ENCODE measurements around the gene BCL11B. TPM values are rescaled to one million over a fixed set of nuclear protein-coding genes. Genes with fewer than 3 reads are reported as not detected.

BCL11B gene
- total and polyA plus RNA-seq, 9 of the 15 experiments (the other 6 are each of a cell fraction or from before 2014, with no cell fraction given): 0.09 TPM; not detected in 8

DNA sequence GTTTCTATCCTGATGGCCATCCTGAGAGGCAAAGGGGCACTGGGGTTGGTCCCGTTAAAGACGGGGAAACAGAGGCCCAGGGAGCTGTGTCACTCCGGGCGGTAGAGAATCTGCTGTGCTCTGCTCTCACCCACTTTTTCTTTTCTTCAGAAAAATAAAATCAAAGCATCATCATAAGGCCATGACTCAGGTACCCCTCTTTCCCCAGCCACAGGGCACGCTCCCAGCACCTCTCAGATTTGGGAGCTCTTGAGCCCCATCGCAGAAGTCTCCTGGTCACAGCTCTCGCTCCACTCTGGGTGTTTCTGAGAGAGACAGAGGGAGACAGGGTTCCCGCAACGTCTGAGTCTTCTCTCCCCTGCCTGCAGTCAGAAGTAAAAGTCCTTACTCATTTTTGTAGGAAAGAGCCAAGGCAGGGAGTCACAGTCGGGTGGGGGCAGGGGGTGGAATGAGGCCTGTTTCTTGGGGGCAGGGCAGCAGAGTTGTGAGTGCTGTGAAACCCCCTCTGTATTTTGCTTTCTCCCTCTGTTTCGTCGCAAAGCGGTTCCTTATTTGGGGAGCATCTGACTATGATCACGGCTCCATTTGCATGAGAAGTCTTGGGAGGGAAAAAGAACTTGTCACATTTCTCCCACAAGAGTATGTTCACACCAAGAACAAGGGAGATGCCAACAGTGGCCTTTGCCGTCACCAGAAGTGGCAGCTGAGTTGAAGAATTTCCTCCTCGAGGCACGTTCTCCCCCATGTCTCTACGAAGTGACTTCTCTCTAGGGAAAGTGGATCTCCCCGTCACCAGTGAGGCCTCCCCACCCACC lies 139.0 kb downstream of the BCL11B start:
- Histone ChIP-seq H2AFZ (ENCODE audit: low read depth, low read length) (no peak overlapping the region), H3K79me2 (ENCODE audit: control insufficient read depth, insufficient read depth, low read length) (no peaks in the 10 kb centered on the region), H3K9ac (ENCODE audit: insufficient read depth in 1 of 2, low read depth in 2 of 2, low read length in 2 of 2) (no peak overlapping the region), H3K27me3 (ENCODE audit: control insufficient read depth in 2 of 2, insufficient read depth in 2 of 2, low read length in 2 of 2) (peaks cover 0 to 19% of the 10 kb centered on the region in 2 experiments; a peak in 2 of 5 replicates), H3K36me3 (ENCODE audit: control insufficient read depth, insufficient read depth, low read length) (no peaks in the 10 kb centered on the region), H4K20me1 (replicated peaks; ENCODE audit: control insufficient read depth, insufficient read depth, low read length) (no peaks in the 10 kb centered on the region), H3K4me2 (ENCODE audit: insufficient read depth, low read length) (no peak overlapping the region), H3K9me3 (replicated peaks; ENCODE audit: control insufficient read depth, insufficient read depth, low read depth, low read length) (no peaks in the 10 kb centered on the region), H3K9me1 (ENCODE audit: control insufficient read depth, insufficient read depth, low read length) (no peaks in the 10 kb centered on the region), H3K4me3 (no peak overlapping the region), H3K27ac (ENCODE audit: extremely low read depth, low read depth, low read length) (no peak overlapping the region), H3K4me1 (replicated peaks in 1 of 2; ENCODE audit: control insufficient read depth in 2 of 2, insufficient read depth in 2 of 2, low read length in 2 of 2) (no peaks in the 10 kb centered on the region)
- no peak for TF ChIP-seq HMG20A (CRISPR knock-in tag; conservative IDR thresholded peaks at IDR 0.05)
- no peak for TF ChIP-seq SLC30A9 (CRISPR knock-in tag; IDR thresholded peaks at IDR 0.05)
- no peak for TF ChIP-seq ZSCAN32 (CRISPR knock-in tag; IDR thresholded peaks at IDR 0.05)
- TF ChIP-seq YY1 (IDR thresholded peaks at IDR 0.05; ENCODE audit: borderline replicate concordance in 1 of 3, control insufficient read depth in 1 of 3, extremely low read depth in 1 of 3, insufficient read depth in 3 of 3, insufficient read length in 1 of 3, insufficient replicate concordance in 2 of 3, low read depth in 1 of 3, low read length in 2 of 3): no peak
- no peak for TF ChIP-seq ZNF253 (CRISPR knock-in tag; conservative IDR thresholded peaks at IDR 0.05)
- TF ChIP-seq NFXL1 (CRISPR knock-in tag; IDR thresholded peaks at IDR 0.05): no peak
- no peak for TF ChIP-seq MTF1 (CRISPR knock-in tag; IDR thresholded peaks at IDR 0.05; ENCODE audit: borderline replicate concordance)
- TF ChIP-seq POLR2B (IDR thresholded peaks at IDR 0.05; ENCODE audit: low read depth, partially characterized antibody): no peak
- TF ChIP-seq SIN3B (IDR thresholded peaks at IDR 0.05; ENCODE audit: low read depth): no peak
- no peak for TF ChIP-seq ZNF445 (CRISPR knock-in tag; IDR thresholded peaks at IDR 0.05; ENCODE audit: low read depth)
- no peak for DNase-seq (ENCODE audit: extremely low read depth in 1 of 4, low spot score in 3 of 4)
- in situ Hi-C loops (cut with MboI): no loop called here
- CTCF ChIA-PET (ENCODE audit: low intra/inter-chr PET ratio): no interaction called here
- intact Hi-C loops (cut with micrococcal nuclease): no loop called here
- WGBS (ENCODE audit: insufficient coverage, low coverage, missing lambda C conversion rate): under 1% methylated on average over 17 of the region's 19 CpGs
- ATAC-seq: no peak
- FAIRE-seq: no peak
- BruUV-seq (replicated peaks): no TSS peak
- POLR2A ChIA-PET: interaction anchor here (1.1 kb wide), 1 partner anchor 47 kb away, joined by 4 read pairs; no protein-coding TSS in a partner anchor
